Measurements from ENCODE around the gene SI.
"Not testable (repeated sequence)": the region's sequence is repeated elsewhere in the genome, so short reads cannot be mapped to it uniquely, and the experiment has no call there.

SI gene

DNA sequence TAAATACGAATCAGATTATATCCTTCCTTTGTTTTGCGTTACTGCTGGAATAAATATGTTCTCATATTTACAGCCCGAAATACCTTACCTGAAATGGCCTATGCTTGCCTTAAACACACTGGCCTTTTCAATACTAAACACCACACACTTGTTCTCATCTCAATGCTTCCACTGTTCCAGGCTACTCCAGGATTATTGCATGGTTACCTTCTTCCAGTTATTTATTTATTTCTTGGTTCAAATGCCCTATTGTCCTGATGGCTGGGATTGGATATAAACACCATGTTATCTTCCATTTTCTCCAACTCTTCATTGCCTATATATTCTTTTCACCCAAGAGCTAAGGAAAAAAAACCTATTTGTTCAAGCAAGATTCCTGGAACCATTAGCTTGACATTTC lies 125.3 kb downstream of the SI start:
- H3K9me3 ChIP-seq (replicated peaks; ENCODE audit: insufficient read depth, low read length) = no peaks in the 10 kb centered on the region
- H3K27me3 ChIP-seq (replicated peaks; ENCODE audit: insufficient read depth, low read length) = no peaks in the 10 kb centered on the region
- no peak overlapping the region for H3K4me2 ChIP-seq (ENCODE audit: low read depth, low read length)
- no peaks in the 10 kb centered on the region for H3K79me2 ChIP-seq (ENCODE audit: low read length)
- no peak for TF ChIP-seq EZH2 (optimal IDR thresholded peaks at IDR 0.05; ENCODE audit: low read depth, low read length)
- TF ChIP-seq, protein P1, sequence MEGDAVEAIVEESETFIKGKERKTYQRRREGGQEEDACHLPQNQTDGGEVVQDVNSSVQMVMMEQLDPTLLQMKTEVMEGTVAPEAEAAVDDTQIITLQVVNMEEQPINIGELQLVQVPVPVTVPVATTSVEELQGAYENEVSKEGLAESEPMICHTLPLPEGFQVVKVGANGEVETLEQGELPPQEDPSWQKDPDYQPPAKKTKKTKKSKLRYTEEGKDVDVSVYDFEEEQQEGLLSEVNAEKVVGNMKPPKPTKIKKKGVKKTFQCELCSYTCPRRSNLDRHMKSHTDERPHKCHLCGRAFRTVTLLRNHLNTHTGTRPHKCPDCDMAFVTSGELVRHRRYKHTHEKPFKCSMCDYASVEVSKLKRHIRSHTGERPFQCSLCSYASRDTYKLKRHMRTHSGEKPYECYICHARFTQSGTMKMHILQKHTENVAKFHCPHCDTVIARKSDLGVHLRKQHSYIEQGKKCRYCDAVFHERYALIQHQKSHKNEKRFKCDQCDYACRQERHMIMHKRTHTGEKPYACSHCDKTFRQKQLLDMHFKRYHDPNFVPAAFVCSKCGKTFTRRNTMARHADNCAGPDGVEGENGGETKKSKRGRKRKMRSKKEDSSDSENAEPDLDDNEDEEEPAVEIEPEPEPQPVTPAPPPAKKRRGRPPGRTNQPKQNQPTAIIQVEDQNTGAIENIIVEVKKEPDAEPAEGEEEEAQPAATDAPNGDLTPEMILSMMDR (IDR thresholded peaks at IDR 0.05; ENCODE audit: low read length) = no peak
- TF ChIP-seq EZH2phosphoT487 (IDR thresholded peaks at IDR 0.05; ENCODE audit: low read length) = no peak
- no peak overlapping the region for H3K9ac ChIP-seq (ENCODE audit: low read length)
- DNase-seq = no peak
- H3F3A ChIP-seq (ENCODE audit: insufficient read depth, low read length) = no peaks in the 10 kb centered on the region
- H3K4me3 ChIP-seq (ENCODE audit: low read length) = no peak overlapping the region
- H2AFZ ChIP-seq (ENCODE audit: low read length) = no peak overlapping the region
- no peaks in the 10 kb centered on the region for H4K20me1 ChIP-seq (ENCODE audit: insufficient read depth, low read length)
- H3K9me2 ChIP-seq (replicated peaks; ENCODE audit: insufficient read depth, low read length) = no peaks in the 10 kb centered on the region
- H3K4me1 ChIP-seq (ENCODE audit: low read length) = no peaks in the 10 kb centered on the region
- H3K36me3 ChIP-seq (replicated peaks; ENCODE audit: insufficient read depth, low read length) = no peaks in the 10 kb centered on the region
- H3K27ac ChIP-seq (ENCODE audit: low read length) = no peak overlapping the region

DNA sequence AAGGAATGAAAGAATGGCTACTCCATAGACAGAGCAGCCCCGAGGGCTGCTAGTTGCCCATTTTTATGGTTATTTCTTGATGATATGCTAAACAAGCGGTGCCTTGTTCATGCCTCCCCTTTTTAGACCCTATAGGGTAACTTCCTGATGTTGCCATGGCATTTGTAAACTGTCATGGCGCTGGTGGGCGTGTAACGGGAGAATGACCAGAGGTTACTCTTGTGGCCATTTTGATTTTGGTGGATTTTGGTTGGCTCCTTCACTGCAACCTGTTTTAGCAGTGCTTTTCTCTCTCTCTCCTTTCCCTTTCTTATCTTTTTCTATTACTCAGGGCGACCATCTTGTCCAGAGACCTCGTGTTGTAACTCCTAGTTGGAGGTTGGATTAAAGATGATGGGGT lies 126.9 kb downstream of the SI start:
- not testable (repeated sequence) for H3F3A ChIP-seq (ENCODE audit: insufficient read depth, low read length); H3K4me1 ChIP-seq (ENCODE audit: low read length); H3K27ac ChIP-seq (ENCODE audit: low read length); H3K36me3 ChIP-seq (replicated peaks; ENCODE audit: insufficient read depth, low read length); H3K27me3 ChIP-seq (replicated peaks; ENCODE audit: insufficient read depth, low read length); H3K9me2 ChIP-seq (replicated peaks; ENCODE audit: insufficient read depth, low read length); H3K9me3 ChIP-seq (replicated peaks; ENCODE audit: insufficient read depth, low read length); H3K9ac ChIP-seq (ENCODE audit: low read length); H4K20me1 ChIP-seq (ENCODE audit: insufficient read depth, low read length); DNase-seq; H2AFZ ChIP-seq (ENCODE audit: low read length); H3K79me2 ChIP-seq (ENCODE audit: low read length)
- H3K4me2 ChIP-seq (ENCODE audit: low read depth, low read length) = 0 out of 2 replicates have a peak overlapping the region, but pooled peaks have one; percentile 5
- H3K4me3 ChIP-seq (ENCODE audit: low read length) = 0 out of 2 replicates have a peak overlapping the region, but pooled peaks have one; percentile 5

DNA sequence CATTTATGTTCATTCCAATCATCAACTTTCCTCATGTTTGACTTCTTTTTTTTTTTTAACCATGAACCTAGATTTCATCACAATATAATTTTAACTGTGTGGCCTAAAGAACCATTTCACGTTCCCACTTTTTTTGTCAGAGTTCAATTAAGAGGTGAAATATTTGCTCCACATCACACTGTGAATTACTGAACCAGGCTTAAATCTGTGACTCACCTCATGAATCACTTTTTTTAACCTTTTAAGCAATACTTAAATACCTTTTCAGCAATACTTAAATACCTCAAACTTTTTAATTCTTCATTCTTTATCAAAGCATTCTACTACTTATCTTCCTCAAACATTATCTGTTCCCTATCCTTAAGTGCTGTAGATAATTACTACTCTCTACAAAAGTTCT lies 137.6 kb downstream of the SI start:
- DNase-seq = no peak
- H3K9me2 ChIP-seq (replicated peaks; ENCODE audit: insufficient read depth, low read length) = no peaks in the 10 kb centered on the region

DNA sequence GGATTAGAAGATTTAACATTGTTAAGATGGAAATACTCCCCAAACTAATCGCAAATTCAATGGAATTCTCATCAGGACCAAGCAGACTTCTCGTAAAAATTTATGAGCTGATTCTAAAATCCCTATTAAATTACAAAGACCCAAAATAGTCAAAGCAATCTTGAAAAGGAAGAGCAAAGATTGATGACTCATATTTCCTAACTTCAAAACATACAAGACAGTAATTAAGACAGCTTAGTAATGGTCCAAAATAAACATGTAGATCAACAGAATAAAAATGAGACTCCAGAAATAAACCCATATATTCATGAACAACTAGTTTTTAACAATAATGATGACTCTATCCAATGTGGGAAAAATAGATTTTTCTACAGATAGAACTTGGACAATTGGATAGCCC lies 148.7 kb downstream of the SI start:
- H3K27me3 ChIP-seq (replicated peaks; ENCODE audit: insufficient read depth, low read length) = no peaks in the 10 kb centered on the region
- TF ChIP-seq EZH2phosphoT487 (IDR thresholded peaks at IDR 0.05; ENCODE audit: low read length) (no peak), EZH2 (optimal IDR thresholded peaks at IDR 0.05; ENCODE audit: low read depth, low read length) (no peak)
- TF ChIP-seq, protein P1 (IDR thresholded peaks at IDR 0.05; ENCODE audit: low read length) = no peak
- no peak overlapping the region for H3K9ac ChIP-seq (ENCODE audit: low read length)
- H3F3A ChIP-seq (ENCODE audit: insufficient read depth, low read length) = no peaks in the 10 kb centered on the region
- no peaks in the 10 kb centered on the region for H4K20me1 ChIP-seq (ENCODE audit: insufficient read depth, low read length)
- H3K9me2 ChIP-seq (replicated peaks; ENCODE audit: insufficient read depth, low read length) = no peaks in the 10 kb centered on the region
- H3K36me3 ChIP-seq (replicated peaks; ENCODE audit: insufficient read depth, low read length) = no peaks in the 10 kb centered on the region
- H3K79me2 ChIP-seq (ENCODE audit: low read length) = no peaks in the 10 kb centered on the region
- DNase-seq = no peak
- no peak overlapping the region for H3K4me3 ChIP-seq (ENCODE audit: low read length)
- no peaks in the 10 kb centered on the region for H3K4me1 ChIP-seq (ENCODE audit: low read length)
- H3K27ac ChIP-seq (ENCODE audit: low read length) = no peak overlapping the region
- no peak overlapping the region for H3K4me2 ChIP-seq (ENCODE audit: low read depth, low read length)
- H2AFZ ChIP-seq (ENCODE audit: low read length) = no peak overlapping the region
- no peaks in the 10 kb centered on the region for H3K9me3 ChIP-seq (replicated peaks; ENCODE audit: insufficient read depth, low read length)

More for the DNA sequence above, 137.6 kb downstream of the SI start:
- Histone ChIP-seq H3K27me3 (replicated peaks; ENCODE audit: insufficient read depth, low read length) (no peaks in the 10 kb centered on the region), H3K36me3 (replicated peaks; ENCODE audit: insufficient read depth, low read length) (no peaks in the 10 kb centered on the region), H3K4me3 (ENCODE audit: low read length) (no peak overlapping the region), H3K9ac (ENCODE audit: low read length) (no peak overlapping the region), H3K27ac (ENCODE audit: low read length) (no peak overlapping the region), H4K20me1 (ENCODE audit: insufficient read depth, low read length) (no peaks in the 10 kb centered on the region), H3K9me3 (replicated peaks; ENCODE audit: insufficient read depth, low read length) (no peaks in the 10 kb centered on the region), H3K4me2 (ENCODE audit: low read depth, low read length) (no peak overlapping the region), H3K4me1 (ENCODE audit: low read length) (no peaks in the 10 kb centered on the region), H3F3A (ENCODE audit: insufficient read depth, low read length) (no peaks in the 10 kb centered on the region), H2AFZ (ENCODE audit: low read length) (no peak overlapping the region), H3K79me2 (ENCODE audit: low read length) (no peaks in the 10 kb centered on the region)
- no peak for TF ChIP-seq EZH2phosphoT487 (IDR thresholded peaks at IDR 0.05; ENCODE audit: low read length)
- TF ChIP-seq, protein P1 (IDR thresholded peaks at IDR 0.05; ENCODE audit: low read length) = no peak
- no peak for TF ChIP-seq EZH2 (optimal IDR thresholded peaks at IDR 0.05; ENCODE audit: low read depth, low read length)

All from MM.1S (cell line).